OCI-LY3 (cell line): Measurements from ENCODE around the gene ERC1.

Source experiments
- CTCF ChIP-seq: fragments of 200-600, 300-600 bp; sonication (generic); IDR thresholded peaks from 2 replicates; pipeline ENCODE4 v1.5.1; 2014; ENCODE audit warnings: antibody characterized with exemption, low read length, low read depth
- EZH2phosphoT487 ChIP-seq: fragments of 200-600 bp; shearing (Covaris generic); IDR thresholded peaks from 2 replicates; pipeline ENCODE4 v1.6.1; 2018; ENCODE audit warnings: antibody characterized with exemption, mixed run types, low read depth

DNA sequence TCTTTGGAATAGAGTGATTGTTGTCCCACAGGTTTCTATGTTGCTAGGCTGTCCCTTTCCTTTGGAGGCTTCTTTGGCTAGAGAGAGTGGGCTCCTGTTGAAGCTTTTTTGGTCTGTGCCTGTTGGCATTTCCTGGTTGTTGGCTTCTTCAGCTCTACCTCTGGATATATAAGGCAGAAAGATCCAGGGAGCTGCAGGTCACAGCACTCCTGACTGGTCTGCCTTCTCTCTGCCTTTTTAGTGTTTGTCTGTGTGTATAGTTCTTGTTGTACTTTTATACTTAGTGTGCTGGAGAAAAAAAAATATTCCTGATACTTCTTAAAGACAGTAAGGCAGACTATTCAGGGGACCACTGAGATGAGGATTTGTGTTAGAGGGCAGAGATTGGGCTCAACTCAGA, 400.7 kb downstream of the ERC1 start:
- TF ChIP-seq CTCF (no peak), EZH2phosphoT487 (no peak)
